Activated effector memory CD4-positive, alpha-beta T cell treated with Interleukin-2 at 50 U/mL for 16 hours (primary cell): Measurements from ENCODE around the gene OLFM1.

ENCODE experiments used
- DNase-seq: peaks from one replicate; pipeline ENCODE4 v3.0.0-alpha.2; 2020

OLFM1 gene

DNA sequence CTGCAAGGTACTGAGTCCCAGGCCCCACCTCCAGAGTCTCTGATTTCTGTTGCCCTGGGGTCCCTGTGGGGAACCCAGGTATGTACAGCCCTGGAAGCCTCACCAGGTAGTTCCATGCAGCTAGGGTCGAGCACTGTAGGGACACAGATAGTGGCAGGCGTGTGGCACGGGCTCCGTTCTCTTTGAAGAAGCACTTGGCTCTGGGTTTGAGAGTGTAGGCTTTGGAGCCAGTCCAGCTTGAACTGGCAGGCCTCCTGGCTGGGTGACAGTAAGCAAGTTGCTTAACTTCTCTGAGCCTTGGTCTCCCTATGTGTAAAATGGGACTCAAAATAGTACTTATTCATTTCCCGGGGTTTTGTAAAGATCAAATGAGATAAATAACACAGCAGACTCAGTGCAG is 5.6 kb downstream of the OLFM1 start:
- DNase-seq = no peak

DNA sequence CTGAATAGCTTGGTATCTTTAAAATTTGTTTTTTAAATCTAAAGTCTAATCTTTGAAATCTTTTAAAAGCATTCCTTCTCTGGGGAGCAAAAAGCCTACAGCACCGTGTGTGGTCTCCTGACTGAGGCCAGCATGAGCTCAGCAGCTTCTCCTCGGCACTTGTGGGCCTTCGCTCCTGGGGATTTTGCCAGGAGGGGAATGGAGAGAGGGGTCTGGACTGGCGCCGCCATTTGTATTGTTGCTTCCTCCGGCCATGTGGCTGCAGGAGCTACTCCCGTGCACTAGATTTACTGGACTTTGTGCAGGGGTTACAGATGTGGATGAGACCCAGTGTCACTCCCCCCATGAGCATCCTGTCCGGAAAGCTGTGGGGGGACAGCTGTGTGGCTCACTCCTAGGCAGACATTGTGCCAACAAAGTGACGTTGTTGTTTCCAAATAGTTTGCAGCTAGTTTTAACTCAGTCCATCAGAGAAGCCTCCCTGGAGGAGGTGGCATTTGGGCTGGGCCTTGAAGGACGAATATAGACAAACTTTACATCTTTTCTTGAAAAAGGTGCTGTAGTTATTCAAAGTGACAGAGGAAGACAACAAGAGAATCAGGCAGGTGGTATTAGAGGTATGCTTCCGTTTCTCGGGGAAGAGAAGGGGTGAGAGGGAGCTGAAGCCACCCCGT is 6.6 kb downstream of the OLFM1 start:
- DNase-seq = no peak

DNA sequence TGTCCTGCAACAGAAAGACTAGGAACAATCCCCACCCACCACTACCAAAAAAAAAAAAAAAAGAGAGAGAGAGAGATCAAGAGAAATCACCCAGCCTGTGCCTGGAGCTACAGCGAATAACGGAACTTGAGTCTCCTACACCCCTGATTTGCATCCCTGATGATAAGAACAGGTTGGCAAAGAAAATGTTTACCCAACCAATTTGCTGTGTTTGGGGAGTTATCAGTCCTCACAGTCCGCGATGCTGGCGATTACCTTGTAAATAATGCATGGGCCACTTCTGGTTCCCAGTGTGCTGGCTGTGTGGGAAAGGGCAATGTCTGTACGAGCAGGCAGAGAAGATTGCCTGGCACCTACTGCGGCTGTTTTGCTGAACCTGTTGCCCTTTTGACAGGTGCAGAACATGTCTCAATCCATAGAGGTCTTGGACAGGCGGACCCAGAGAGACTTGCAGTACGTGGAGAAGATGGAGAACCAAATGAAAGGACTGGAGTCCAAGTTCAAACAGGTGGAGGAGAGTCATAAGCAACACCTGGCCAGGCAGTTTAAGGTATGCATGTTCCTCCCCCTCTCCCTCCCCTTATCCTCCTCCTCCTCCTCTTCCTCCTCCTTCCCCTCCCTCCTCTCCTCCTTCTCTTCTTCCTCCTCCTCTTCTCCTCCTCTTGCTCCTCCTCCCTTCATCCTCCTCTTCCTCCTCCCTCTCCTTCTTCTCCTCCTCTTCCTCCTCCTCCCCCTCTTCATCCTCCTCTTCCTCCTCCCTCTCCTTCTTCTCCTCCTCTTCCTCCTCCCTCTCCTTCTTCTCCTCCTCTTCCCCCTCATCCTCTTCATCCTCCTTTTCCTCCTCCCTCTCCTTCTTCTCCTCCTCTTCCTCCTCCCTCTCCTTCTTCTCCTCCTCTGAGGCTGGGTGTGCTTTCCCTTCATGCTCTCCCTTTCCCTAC is 8.3 kb downstream of the OLFM1 start:
- no peak for DNase-seq

DNA sequence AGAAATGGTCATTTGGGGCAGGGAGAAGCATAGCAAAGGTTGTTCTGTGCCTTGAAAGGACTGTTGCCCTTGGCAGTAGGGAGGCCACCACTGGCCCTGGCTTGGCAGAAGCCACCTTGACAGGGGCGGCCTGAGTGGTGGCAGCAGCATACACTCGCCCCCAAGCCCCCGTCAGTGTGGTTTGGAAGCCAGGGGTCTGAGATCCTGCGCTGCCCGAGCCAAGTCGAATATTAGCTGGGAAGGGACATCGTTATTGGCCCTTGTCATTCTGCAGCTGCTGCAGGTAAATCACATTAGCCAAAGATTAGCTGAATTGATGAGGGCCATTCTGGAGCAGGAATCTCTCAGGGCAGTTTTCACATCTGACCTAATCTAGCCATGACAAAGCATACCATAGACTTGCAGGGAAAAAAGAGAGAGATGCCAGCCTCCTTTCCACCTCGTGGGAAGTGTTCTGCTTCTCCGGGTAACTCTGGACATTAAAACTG is 9.0 kb downstream of the OLFM1 start:
- DNase-seq = no peak

DNA sequence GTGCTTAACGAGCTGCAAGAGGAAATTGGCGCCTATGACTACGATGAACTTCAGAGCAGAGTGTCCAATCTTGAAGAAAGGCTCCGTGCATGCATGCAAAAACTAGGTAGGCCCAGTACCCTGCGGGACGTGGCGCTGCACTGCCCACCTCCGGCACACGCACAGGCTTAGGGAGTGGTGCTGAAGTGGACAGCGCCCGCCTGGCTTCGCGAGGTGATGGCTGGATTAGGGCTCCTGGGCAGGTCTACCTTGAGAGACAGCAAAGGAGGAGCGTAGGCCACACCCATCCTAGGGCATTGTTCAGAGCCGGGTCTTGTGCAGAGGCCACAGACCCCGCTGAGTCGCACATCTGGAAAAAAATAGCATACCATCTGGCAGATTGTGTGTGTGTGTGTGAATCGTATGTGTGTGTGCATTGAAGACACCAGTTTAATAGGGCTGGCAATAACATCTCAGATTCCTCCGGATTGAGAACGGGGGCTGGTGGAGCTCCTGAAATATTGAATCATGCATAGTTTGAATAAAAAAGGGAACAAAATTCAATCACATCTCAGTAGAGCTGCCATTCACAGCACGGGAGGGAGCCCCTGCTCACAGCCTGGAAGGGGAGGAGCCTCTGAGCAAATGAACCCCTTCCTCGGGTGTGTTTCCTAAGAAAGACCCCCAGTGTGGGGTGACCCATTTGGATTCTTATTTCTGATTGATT is 11.1 kb downstream of the OLFM1 start:
- no peak for DNase-seq

DNA sequence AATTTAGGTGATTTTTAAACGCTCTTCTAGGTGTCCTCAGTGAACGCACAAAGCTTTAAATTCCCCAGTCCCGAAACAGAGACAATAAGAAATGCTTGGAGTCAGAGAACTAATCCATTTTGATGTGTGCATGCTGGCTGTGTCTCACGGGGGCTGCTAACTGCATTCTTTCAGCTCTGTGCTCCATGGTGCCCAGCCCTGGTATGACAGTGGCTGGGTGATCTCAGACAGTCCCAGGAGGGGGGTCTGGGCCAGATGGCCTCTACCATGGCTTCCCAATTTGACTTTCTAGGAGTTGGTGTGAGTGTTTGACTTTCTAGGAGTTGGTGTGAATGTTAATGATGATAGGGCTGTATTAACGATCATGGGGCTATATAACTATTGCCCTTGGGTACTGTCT is 12.1 kb downstream of the OLFM1 start:
- DNase-seq = no peak

DNA sequence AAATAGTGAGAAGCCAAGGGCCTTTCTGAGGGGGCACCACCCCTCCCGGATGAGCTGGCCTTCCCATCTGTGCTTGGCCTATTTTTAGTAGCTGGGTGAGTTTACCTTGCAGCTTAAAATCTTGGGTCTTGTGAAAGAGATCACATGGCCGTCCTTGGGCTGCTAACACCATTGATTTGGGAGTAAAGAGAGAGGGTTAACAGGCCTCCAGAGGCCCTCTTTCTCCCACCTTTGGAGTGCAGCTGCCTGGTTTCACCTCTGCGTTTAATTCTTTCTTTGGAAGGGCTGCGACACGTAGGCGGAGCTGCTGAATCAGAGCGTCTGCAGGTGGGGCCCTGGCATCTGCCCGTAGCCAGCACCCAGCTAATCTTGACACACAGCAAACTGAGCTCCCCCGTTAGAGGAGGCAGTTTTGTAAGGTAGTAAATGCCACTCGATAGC is 12.8 kb downstream of the OLFM1 start:
- DNase-seq = no peak

DNA sequence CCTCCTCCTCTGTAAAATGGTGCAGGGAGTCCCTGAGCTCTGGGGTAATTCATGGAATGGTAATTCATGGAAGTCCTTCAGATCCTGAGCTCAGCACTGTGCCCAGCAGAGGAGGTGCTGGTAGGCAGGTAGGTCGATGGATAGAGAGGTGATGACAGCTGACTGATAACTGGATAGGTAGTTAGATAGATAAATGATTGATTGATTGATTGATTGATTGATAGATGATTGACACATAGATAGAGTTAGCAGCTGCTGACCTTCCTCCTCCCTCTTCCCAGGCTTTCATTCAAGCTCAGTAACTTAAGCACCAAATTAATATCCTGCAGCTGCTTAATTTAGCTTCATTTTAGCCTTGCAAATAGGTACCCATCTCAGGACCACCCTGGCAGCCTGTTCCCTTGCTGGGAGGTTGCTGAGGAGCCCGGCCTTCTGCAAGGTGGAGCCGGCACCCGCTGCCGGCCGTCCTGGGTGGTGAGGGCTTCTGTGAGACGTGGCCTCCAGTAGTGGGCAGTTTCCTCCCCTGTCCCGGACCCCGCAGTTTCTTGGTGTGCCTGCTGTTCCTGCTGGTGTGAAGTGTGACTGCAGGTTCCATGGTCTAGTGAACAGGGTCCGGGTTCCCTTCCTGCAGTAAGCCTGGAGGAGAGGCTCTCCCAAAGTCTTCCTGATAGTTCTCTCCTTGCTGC is 13.4 kb downstream of the OLFM1 start:
- DNase-seq = no peak

DNA sequence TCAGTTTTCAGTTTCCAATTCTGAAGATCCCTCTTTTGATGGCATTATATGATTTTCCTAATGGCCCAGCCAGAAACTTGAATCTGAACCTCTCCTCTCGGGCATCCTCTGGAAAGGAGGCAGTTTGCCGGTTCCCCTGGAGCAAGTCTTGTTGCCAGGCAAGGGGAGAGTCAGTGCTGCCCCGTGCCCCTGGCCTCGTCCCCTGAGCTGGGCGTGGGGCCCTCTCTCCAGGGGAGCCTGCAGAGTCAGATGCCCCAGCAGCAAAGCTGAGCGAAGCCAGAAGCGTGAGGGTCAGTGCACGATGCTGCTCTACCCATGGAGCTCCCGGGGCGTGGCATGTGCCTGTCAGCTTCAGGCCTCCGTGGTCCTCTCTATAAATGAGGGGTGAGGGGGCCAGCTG is 14.0 kb downstream of the OLFM1 start:
- no peak for DNase-seq

DNA sequence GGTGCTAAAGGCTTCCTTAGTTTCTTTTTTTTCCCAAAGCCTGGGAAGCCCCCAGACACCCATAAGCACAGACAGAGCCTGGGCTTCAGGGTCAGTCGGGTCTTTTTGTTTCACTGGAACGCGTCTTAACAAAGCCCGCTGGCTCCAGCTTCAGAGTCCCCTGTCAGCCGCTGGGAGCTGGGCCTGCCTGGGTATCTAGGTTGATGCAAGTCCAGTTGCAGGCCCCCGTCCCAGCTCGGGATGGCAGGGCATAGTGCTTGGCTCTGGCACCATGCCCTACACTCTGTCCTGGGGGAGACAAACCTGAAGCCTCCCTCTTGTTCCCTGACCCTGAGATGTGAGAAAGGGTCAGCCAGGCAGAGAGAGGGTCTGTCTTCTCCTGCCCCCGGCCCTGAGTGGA is 14.5 kb downstream of the OLFM1 start:
- no peak for DNase-seq

DNA sequence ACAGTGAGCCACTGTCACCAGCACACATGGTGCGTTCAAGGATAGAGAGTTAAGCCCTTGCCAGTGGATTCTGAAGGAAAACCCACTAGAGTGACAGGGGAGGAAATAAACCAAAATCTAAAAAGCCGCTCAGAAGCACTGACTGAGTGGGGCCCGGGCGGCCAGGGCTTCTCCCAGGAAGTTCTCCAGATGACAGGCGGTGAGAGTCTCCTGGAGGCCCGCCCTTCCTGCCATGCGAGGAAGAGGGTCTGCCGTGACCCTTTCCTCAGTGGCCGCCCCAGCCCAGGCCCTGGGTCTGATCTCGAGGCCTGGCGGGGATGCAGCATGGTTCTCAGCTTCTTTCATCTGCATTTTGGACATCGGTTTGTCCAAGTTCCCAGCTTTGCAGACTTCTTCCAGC is 14.9 kb downstream of the OLFM1 start:
- DNase-seq = no peak

DNA sequence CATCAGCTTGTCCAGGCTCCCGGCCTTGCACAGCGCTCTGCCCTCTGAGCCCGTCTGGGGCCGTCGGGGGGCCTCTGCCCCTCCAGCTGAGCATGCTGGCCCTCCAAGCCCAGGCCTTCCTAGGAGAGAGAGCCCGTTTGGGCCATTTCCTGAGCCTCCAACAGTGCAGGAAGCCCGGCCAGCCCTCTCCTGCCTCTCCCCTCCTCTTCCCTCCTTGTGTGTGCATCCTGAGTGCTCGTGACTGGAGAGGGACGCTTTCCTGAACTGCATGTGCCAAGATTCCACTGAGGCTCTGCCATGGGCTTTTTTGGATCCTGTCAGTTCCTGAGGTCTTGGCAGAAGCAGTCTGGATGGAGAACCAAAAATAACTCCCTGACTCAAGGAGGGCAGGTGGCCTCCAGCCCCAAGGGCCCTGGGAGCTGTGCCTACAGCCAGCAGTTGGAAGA is 15.6 kb downstream of the OLFM1 start:
- DNase-seq = no peak

DNA sequence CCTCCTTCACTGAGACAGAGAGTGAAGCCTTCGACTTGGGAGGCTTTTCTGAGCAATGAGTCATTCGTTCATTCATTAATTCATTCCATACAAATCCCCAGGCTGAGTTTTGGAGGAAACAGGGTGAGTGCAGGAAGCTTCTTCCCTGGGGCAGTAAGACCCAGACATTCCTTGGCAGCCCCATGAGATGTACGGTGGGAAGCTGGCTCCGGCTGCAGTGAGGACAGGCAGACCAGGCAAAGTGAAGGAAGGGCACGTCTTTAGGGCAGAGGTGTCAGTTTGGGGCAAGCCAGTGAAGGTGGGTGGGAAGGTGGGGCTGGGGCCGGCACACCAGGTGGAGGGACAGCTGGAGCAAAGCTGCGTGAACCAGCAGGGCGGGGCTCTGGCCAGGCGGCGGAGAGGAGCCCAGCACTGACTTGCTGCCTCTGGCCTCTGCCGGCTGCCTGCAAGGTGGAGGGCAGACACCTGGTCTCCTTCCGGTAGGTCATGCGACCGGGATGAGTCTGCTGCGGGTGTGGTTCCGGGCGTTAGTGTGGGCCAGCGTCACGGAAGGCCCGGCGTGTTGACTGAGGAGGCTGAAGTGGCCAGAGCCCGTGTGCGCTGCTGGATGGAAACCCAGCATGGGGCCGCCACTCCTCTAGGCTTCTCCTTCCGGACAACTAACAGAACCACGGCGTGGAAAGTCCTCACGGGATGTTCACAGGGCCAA is 16.6 kb downstream of the OLFM1 start:
- DNase-seq = no peak

DNA sequence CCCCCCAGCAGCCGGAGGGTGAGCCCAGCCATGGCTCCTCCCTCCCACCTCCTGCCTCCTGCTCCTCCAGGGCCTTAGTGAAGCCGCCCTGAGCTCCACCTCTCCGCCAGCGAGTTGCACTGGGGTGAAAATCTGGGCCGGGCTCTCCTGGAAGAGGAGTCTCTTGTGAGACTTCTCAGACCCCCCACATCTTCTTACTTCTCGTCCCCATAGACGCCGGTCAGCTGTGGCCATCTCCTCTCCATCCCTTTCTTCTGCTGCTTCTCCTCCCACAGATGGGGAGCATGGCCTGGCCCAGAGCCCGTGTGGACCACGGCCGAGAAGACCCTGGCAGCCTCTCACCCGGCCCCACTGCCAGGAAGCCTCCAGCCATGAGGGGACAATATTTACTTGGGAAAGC is 17.3 kb downstream of the OLFM1 start:
- DNase-seq = no peak

DNA sequence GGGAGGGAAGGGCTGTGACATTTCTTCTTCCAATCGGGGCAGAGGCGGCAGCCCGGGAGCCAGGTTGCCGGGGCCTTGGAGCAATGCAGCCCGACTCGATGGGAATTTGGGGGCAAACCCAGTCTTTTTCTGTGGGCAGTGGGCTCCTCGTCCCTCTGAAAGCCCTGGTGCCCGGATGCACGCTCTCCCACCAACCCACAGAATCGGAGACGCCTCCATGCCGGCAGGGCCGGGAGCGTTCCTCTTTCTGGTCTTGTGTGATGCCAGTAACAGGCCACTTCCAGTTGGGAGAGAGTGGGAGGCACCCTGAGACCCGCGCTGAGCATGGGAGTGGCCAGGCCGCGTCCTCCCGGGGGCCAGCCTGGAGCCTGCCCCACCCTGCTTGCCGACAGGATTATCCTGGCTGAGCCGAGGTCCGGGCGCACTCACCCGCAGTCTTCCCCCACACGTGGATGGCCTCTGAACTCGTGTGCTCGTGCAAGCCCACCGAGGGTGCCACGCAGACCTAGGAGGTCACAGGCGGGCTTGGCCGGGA is 17.8 kb downstream of the OLFM1 start:
- no peak for DNase-seq

DNA sequence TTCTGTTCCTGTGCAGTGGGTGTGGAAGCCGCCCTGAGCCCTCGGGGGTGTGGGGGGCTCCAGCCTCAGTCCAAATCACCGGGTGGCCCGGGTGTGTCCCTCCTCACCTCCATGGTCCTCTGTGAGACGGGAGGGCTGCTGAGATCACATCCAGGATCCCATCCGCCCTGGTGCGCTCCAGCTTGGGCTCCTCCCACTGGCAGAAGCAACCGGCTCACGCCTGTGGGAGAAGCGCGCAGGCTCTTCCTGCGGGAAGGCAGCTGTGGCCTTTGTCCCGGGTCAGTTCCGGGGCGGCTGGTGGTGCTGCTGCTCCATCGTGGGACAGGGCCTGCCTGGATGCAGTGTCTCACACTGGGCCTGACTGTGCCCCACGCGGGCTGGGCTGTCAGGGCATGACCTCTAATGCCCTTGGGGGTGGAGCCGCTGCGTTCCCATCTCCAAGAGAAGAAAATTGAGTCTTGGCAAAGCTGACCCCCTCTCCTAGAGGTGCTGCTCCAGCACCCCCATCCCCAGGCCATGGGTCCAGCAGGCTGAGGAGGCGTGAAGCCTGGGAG is 18.5 kb downstream of the OLFM1 start:
- no peak for DNase-seq

DNA sequence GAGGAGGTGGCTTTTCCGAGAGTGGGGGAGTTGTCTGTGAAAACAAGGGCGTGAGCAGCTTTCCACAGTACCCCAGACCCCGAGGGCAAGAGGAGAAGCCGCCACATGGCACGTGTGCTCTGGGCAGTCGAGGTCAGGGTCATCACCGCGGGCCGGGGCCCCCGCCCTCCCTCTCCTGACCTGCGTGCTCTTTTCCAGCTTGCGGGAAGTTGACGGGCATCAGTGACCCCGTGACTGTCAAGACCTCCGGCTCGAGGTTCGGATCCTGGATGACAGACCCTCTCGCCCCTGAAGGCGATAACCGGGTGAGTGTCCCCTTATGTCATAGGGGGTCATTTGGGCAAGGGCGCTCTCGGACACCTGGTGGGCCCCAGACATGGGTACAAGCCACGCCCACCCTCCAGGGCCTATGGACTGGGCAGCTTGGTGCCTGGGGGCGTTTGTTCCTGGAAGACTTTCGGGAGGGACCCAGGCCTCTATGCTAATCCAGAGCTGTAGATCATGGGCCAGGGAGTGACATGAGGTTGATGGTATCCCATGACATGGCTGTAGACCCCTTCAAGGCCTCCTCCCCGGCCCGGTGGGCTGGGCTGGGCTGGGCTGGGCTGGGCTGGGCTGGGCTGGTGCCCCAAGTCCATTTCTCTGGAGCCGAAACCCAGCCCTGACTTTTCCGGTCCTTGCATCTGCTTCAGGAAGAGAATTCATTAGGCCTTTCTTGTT is 19.2 kb downstream of the OLFM1 start:
- no peak for DNase-seq

DNA sequence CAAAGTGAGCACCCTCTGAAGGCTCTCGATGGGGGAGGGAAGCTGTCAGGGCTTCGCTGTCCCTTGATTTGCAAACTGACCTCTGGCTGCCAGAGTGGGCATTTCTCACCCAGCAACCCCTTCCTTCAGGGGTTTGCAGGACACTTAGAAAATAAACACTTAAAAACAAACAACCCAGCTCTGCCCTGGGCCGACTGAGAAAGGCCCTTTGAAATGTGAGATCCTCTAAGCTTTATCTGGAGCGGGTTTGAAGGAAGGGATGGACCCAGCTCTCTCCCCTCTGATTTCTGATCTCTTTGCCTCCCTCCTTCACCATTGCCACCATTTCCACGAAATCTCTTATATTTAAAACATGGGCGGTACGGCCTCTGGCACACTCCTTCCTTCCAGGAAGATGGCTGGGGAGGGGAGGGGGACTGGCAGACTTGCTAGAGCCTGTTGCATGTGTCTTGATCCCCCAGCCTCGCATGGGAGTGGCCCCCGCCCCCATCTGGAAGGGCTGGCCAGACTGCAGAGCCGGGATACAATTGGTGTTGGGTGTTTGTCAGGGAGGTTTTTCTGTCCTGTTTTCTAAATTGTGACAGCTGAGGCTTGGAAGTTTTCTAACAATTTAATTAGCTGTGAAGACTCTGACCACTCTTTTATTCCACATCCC is 20.2 kb downstream of the OLFM1 start:
- DNase-seq = no peak

DNA sequence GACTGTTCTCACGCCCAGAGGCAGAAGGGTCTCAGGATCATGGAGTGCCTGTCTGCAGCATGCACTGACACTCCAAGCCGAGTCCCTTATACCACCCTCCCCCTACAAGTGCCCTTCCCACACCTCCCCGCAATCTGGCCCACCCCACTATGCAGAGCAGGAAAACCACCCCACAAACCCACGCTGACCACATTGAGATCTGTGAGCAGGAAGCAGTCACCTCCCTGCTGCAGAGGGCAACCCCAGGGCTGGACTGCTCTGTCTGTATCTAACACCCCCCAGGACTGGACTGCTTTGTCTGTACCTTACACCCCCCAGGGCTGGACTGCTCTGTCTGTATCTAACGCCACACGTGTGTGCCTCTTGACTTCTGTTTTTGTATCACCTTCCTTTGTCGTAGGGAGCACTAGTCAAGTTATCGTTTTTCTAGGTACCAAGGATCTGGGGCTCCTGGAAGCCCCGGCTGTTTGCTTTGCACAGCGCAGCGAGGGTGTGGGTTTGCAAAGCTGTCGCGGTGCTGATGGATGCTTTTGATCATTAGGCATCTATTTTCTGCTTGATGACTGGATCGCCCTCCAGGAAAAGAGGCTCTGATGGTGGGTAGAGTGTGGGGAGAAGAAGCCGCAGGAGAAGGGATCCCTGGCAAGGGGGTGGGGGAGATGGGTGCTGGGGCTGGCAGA is 21.5 kb downstream of the OLFM1 start:
- no peak for DNase-seq

DNA sequence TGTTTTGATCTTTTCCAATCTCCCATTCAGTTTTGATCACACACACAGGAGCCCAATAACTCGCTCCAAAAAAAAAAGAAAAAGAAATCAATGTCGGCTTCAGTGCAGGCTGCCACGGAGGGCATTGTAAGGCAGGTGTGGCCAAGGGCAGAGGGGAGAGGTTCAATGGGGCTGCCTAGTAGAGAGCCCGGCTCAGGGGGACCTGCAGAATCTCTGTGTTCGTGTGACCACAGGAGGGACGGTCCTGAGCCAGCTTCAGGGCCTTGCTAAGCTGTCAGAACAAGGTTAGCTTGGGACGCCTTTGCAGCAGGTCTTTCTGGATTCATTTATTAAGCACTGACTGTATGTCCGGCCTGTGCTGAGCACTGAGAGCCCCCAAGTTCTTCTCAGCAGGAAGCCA is 22.2 kb downstream of the OLFM1 start:
- no peak for DNase-seq
